GM23338 (cell line): Measurements from ENCODE around the gene TUBA1C. TPM values are rescaled to one million over a fixed set of nuclear protein-coding genes. Genes with fewer than 3 reads are reported as not detected.
A peak's percentile ranks its signal among the peaks of the same experiment; 100 is the strongest.
"Not testable (repeated sequence)": the region's sequence is repeated elsewhere in the genome, so short reads cannot be mapped to it uniquely, and the experiment has no call there.

ENCODE experiments used
- ATAC-seq: fragments of 200-7000 bp; cut with Tn5 transposase; 3 replicates; pipeline ENCODE4 v1.9.1; 2020
- DNase-seq: peaks from one replicate; pipeline ENCODE4 v3.0.0-alpha.2; 2015; ENCODE audit warnings: low spot score
- H2AFZ ChIP-seq: fragments of 200-600 bp; sonication (generic); 2 replicates; pipeline ENCODE4 v1.8.0; 2016; ENCODE audit warnings: antibody characterized with exemption, mild to moderate bottlenecking, moderate library complexity
- H3F3A ChIP-seq: fragments of 200-600 bp; sonication (generic); replicated peaks from 2 replicates; pipeline ENCODE4 v1.8.0; 2017; ENCODE audit warnings: antibody characterized with exemption, mixed run types, low read depth
- H3K27ac ChIP-seq: fragments of 200-600 bp; sonication (generic); 2 replicates; pipeline ENCODE4 v1.6.1; 2016; ENCODE audit warnings: low read depth
- H3K27me3 ChIP-seq: fragments of 200-600 bp; sonication (generic); 2 replicates; pipeline ENCODE4 v1.8.0; 2016; ENCODE audit warnings: mild to moderate bottlenecking, mixed run types, moderate library complexity; ENCODE audit not compliant: insufficient read depth
- H3K36me3 ChIP-seq: fragments of 200-600 bp; sonication (generic); 2 replicates; pipeline ENCODE4 v1.8.0; 2016; ENCODE audit warnings: mild to moderate bottlenecking; ENCODE audit not compliant: insufficient read depth
- H3K4me1 ChIP-seq: fragments of 200-600 bp; sonication (generic); 2 replicates; pipeline ENCODE4 v1.8.0; 2016; ENCODE audit warnings: mild to moderate bottlenecking, moderate library complexity; ENCODE audit not compliant: insufficient read depth
- H3K4me2 ChIP-seq: fragments of 200-600 bp; sonication (generic); 2 replicates; pipeline ENCODE4 v1.7.1; 2017; ENCODE audit warnings: mixed run types
- H3K4me3 ChIP-seq: fragments of 200-600 bp; sonication (generic); 2 replicates; pipeline ENCODE4 v1.6.1; 2016; ENCODE audit warnings: mixed run types
- H3K79me2 ChIP-seq: fragments of 200-600 bp; sonication (generic); replicated peaks from 2 replicates; pipeline ENCODE4 v1.8.0; 2017; ENCODE audit warnings: mild to moderate bottlenecking; ENCODE audit not compliant: insufficient read depth
- H3K9me2 ChIP-seq: fragments of 200-600 bp; sonication (generic); 2 replicates; pipeline ENCODE4 v1.8.0; 2017; ENCODE audit not compliant: insufficient read depth
- H4K20me1 ChIP-seq: fragments of 200-600 bp; sonication (generic); replicated peaks from 2 replicates; pipeline ENCODE4 v1.8.0; 2017; ENCODE audit warnings: mild to moderate bottlenecking; ENCODE audit not compliant: insufficient read depth
- H3K27ac Mint-ChIP-seq: 2 replicates; pipeline ENCODE4 v1.8.0; 2020; ENCODE audit warnings: inconsistent platforms, mild to moderate bottlenecking, moderate library complexity, mixed read lengths
- H3K27me3 Mint-ChIP-seq: 3 replicates; pipeline ENCODE4 v1.8.0; 2022; ENCODE audit warnings: low read depth, mild to moderate bottlenecking, moderate library complexity, mixed read lengths, inconsistent platforms; ENCODE audit not compliant: insufficient read depth, poor library complexity
- H3K36me3 Mint-ChIP-seq: 3 replicates; pipeline ENCODE4 v1.8.0; 2021; ENCODE audit warnings: low read depth, mild to moderate bottlenecking, inconsistent platforms, moderate library complexity, mixed read lengths
- H3K4me1 Mint-ChIP-seq: 3 replicates; pipeline ENCODE4 v1.8.0; 2020; ENCODE audit warnings: mild to moderate bottlenecking, inconsistent platforms, mixed read lengths
- H3K4me3 Mint-ChIP-seq: 3 replicates; pipeline ENCODE4 v1.8.0; 2021; ENCODE audit warnings: moderate library complexity, mild to moderate bottlenecking, inconsistent platforms, mixed read lengths
- H3K9me3 Mint-ChIP-seq: 3 replicates; pipeline ENCODE4 v1.8.0; 2020; ENCODE audit warnings: moderate library complexity, mild to moderate bottlenecking, inconsistent platforms, mixed read lengths
- polyA plus RNA-seq: library from polyadenylated mRNA; unstranded; fragments of >200 nt; fragmentation: Nextera tagmentation; extraction: Ambion mirVana; gene quantifications from 2 replicates; pipeline ENCODE4 v1.2.1, GENCODE V29; 2016
- total RNA-seq: library from RNA; depleted of rRNA; stranded (reverse); fragments of >200 nt; shearing (Covaris generic); gene quantifications from 2 replicates; pipeline ENCODE4 v1.2.3, GENCODE V29; 2014
- TF ChIP-seq, protein P1 (sequence below): IDR thresholded peaks from one replicate; pipeline ENCODE4 v1.6.1; 2018; ENCODE audit warnings: antibody characterized with exemption; ENCODE audit not compliant: unreplicated experiment

Gene TUBA1C
- total and polyA plus RNA-seq, 2 experiments from 2014 or later: 191 to 728 TPM

DNA sequence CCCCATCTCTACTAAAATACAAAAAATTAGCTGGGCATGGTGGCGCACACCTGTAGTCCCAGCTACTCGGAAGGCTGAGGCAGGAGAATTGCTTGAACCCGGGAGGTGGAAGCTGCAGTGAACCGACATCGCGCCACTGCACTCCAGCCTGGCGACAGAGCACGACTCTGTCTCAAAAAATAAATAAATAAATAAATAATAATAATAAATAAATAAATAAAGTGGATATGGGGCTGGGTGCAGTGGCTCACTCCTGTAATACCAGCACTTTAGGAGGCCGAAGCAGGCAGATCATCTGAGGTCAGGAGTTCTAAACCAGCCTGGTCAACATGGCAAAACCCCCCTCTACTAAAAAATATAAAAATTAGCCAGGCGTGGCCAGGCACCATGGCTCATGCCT, 52.2 kb downstream of the TUBA1C start:
- H3K36me3 Mint-ChIP-seq, H3K27ac Mint-ChIP-seq, H3F3A ChIP-seq, H3K36me3 ChIP-seq, ATAC-seq, H3K4me2 ChIP-seq, DNase-seq, H3K79me2 ChIP-seq, H3K4me3 Mint-ChIP-seq, H3K27ac ChIP-seq, H3K4me1 Mint-ChIP-seq, H3K27me3 Mint-ChIP-seq, H4K20me1 ChIP-seq, H2AFZ ChIP-seq, H3K4me1 ChIP-seq, H3K4me3 ChIP-seq, H3K27me3 ChIP-seq, H3K9me2 ChIP-seq, H3K9me3 Mint-ChIP-seq: not testable (repeated sequence)

DNA sequence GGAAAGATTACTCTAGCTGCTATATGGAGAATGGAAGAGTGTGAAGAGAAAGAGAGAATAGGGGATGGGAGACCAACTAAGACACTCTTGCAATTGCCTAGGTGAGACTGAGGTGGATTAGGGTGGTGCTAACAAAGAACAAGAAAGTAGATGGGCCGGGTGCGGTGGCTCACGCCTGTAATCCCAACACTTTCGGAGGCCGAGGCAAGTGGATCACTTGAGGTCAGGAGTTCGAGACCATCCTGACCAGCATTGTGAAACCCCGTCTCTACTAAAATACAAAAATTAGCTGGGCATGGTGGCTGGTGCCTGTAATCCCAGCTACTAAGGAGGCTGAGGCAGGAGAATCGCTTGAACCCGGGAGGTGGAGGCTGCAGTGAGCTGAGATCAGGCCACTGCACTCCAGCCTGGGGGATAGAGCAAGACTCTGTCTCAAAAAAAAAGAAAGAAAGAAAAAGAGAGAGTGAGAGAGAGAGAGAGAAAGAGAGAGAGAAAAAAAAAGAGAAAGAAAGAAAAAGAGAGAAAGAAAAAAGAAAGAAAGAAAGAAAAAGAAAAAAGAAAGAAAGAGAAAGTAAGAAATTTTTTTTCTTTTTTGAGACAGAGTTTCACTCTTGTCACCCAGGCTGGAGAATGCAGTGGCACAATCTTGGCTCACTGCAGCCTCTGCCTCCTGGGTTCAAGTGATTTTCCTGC, 55.7 kb downstream of the TUBA1C start:
- Mint-ChIP-seq H3K36me3 (peaks cover 16% of the 10 kb centered on the region; the same call in 2 of the 3 replicates), H3K4me1 (peaks cover 11% of the 10 kb centered on the region)
- not testable (repeated sequence) for H3K4me3 Mint-ChIP-seq, H3K9me2 ChIP-seq, DNase-seq, H3K27ac ChIP-seq, H3K9me3 Mint-ChIP-seq, H3K4me2 ChIP-seq, H3K27ac Mint-ChIP-seq, H3K36me3 ChIP-seq, H3K27me3 ChIP-seq, H2AFZ ChIP-seq, H3K4me3 ChIP-seq, ATAC-seq, H3K79me2 ChIP-seq, H3K27me3 Mint-ChIP-seq, H3F3A ChIP-seq, H4K20me1 ChIP-seq
- peaks cover 11% of the 10 kb centered on the region; the same call in 1 of the 2 replicates for H3K4me1 ChIP-seq

DNA sequence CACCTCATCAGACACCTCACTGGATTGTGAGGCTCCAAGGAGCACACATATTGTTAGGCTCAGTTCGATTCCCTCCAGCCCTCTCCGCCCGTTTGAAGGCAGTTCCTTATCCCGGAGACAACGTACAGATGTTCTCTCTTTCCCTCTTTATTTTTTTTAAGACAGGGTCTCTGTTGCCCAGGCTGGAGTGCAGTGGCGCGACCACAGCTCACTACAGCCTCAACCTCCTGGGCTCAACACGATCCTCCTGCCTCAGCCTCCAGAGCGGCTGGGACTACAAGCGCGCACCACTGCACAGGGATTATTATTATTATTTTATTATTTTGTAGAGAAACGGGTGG, 57.5 kb downstream of the TUBA1C start:
- no peak for DNase-seq
- Mint-ChIP-seq H3K4me1 (peaks cover 11% of the 10 kb centered on the region), H3K4me3 (peak overlapping the region; percentile 100), H3K36me3 (peaks cover 28% of the 10 kb centered on the region), H3K27ac (peak overlapping the region; percentile 55), H3K9me3 (no peaks in the 10 kb centered on the region), H3K27me3 (peaks cover 6% of the 10 kb centered on the region)
- H4K20me1 ChIP-seq: no peaks in the 10 kb centered on the region
- 0 out of 2 replicates have a peak, but pooled peaks cover 9% of the 10 kb centered on the region for H3K27me3 ChIP-seq
- peak overlapping the region; percentile 78 for H2AFZ ChIP-seq
- no peaks in the 10 kb centered on the region for H3K9me2 ChIP-seq
- H3K4me2 ChIP-seq: peak overlapping the region; percentile 76
- no peak for ATAC-seq
- H3K36me3 ChIP-seq: peaks cover 11% of the 10 kb centered on the region; the same call in 1 of the 2 replicates
- peak overlapping the region; percentile 56 for H3K4me3 ChIP-seq
- TF ChIP-seq, protein P1, sequence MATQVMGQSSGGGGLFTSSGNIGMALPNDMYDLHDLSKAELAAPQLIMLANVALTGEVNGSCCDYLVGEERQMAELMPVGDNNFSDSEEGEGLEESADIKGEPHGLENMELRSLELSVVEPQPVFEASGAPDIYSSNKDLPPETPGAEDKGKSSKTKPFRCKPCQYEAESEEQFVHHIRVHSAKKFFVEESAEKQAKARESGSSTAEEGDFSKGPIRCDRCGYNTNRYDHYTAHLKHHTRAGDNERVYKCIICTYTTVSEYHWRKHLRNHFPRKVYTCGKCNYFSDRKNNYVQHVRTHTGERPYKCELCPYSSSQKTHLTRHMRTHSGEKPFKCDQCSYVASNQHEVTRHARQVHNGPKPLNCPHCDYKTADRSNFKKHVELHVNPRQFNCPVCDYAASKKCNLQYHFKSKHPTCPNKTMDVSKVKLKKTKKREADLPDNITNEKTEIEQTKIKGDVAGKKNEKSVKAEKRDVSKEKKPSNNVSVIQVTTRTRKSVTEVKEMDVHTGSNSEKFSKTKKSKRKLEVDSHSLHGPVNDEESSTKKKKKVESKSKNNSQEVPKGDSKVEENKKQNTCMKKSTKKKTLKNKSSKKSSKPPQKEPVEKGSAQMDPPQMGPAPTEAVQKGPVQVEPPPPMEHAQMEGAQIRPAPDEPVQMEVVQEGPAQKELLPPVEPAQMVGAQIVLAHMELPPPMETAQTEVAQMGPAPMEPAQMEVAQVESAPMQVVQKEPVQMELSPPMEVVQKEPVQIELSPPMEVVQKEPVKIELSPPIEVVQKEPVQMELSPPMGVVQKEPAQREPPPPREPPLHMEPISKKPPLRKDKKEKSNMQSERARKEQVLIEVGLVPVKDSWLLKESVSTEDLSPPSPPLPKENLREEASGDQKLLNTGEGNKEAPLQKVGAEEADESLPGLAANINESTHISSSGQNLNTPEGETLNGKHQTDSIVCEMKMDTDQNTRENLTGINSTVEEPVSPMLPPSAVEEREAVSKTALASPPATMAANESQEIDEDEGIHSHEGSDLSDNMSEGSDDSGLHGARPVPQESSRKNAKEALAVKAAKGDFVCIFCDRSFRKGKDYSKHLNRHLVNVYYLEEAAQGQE: no peak
- H3K4me1 ChIP-seq: peaks cover 11% of the 10 kb centered on the region; the same call in 1 of the 2 replicates
- H3F3A ChIP-seq: no peaks in the 10 kb centered on the region; the same call in 1 of the 2 replicates
- peaks cover 6% of the 10 kb centered on the region; the same call in 1 of the 2 replicates for H3K79me2 ChIP-seq
- no peak overlapping the region for H3K27ac ChIP-seq
